HUES64 (cell line): Measurements from ENCODE around the gene ADH1C.
"Not testable (repeated sequence)": the region's sequence is repeated elsewhere in the genome, so short reads cannot be mapped to it uniquely, and the experiment has no call there.

Experiments used
- H3K27ac ChIP-seq: 2 replicates; pipeline ENCODE4 v1.7.0; 2013; ENCODE audit warnings: low read depth, low read length, inconsistent platforms
- H3K27me3 ChIP-seq: 2 replicates; pipeline ENCODE4 v1.6.1; 2013; ENCODE audit warnings: mild to moderate bottlenecking, low read length; ENCODE audit not compliant: insufficient read depth
- H3K36me3 ChIP-seq: 2 replicates; pipeline ENCODE4 v1.6.1; 2013; ENCODE audit warnings: mild to moderate bottlenecking, low read length; ENCODE audit not compliant: insufficient read depth
- H3K4me1 ChIP-seq: 2 replicates; pipeline ENCODE4 v1.6.1; 2013; ENCODE audit warnings: mild to moderate bottlenecking, low read length, moderate library complexity; ENCODE audit not compliant: insufficient read depth
- H3K4me3 ChIP-seq: 2 replicates; pipeline ENCODE4 v1.5.1; 2013; ENCODE audit warnings: mild to moderate bottlenecking, low read length, moderate library complexity
- H3K9ac ChIP-seq: 2 replicates; pipeline ENCODE4 v1.6.1; 2013; ENCODE audit warnings: mild to moderate bottlenecking, low read depth, low read length
- H3K9me3 ChIP-seq: 2 replicates; pipeline ENCODE4 v1.6.1; 2013; ENCODE audit warnings: low read depth, low read length; ENCODE audit not compliant: insufficient read depth
- WGBS: fragments of 150-250, 120-280 bp; methylation state at CpG from one replicate; pipeline ENCODE4 v1.1.7; 2013; ENCODE audit warnings: missing lambda C conversion rate; 5-methylcytosine and 5-hydroxymethylcytosine counted together

The ADH1C gene

DNA sequence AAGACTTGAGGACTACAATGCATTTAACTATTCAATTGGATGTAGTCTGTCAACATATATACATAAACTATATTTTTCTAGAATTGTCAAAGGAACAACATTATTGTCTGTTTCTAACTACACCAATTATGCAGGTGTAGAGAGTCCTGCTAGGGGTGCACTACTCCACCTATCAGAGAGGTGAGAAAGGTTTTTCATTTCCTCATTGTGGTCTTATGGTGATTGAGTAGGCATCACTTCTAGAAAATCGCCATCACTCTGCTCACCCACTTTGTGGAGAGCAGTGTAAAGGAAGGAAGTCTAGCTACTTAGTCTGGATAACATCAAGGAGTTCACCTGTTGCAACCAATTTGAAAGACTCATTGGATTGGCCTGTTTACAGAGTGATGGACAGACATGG, 4.4 kb upstream of the ADH1C start:
- H3K36me3 ChIP-seq = no peaks in the 10 kb centered on the region
- no peak overlapping the region for H3K4me3 ChIP-seq
- H3K9me3 ChIP-seq = peaks cover 21% of the 10 kb centered on the region
- H3K27me3 ChIP-seq = no peaks in the 10 kb centered on the region
- WGBS = 100% methylated on average over 1 of the region's 1 CpG
- no peak overlapping the region for H3K9ac ChIP-seq
- no peaks in the 10 kb centered on the region for H3K4me1 ChIP-seq
- no peak overlapping the region for H3K27ac ChIP-seq

DNA sequence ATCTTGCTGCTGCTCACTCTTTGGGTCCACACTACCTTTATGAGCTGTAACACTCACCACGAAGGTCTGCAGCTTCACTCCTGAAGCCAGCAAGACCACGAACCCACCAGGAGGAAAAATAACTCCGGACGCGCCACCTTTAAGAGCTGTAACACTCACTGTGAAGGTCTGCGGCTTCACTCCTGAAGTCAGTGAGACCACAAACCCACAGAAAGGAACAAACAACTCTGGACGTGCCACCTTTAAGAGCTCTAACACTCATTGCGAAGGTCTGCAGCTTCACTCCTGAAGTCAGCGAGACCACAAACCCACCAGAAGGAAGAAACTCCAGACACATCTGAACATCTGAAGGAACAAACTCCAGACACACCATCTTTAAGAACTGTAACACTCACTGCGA, 3.6 kb upstream of the ADH1C start:
- H3K9me3 ChIP-seq = peaks cover 21% of the 10 kb centered on the region
- not testable (repeated sequence) for H3K27ac ChIP-seq, H3K27me3 ChIP-seq, H3K4me3 ChIP-seq, H3K9ac ChIP-seq, H3K36me3 ChIP-seq, H3K4me1 ChIP-seq
- WGBS = 77% methylated on average over 9 of the region's 10 CpGs

DNA sequence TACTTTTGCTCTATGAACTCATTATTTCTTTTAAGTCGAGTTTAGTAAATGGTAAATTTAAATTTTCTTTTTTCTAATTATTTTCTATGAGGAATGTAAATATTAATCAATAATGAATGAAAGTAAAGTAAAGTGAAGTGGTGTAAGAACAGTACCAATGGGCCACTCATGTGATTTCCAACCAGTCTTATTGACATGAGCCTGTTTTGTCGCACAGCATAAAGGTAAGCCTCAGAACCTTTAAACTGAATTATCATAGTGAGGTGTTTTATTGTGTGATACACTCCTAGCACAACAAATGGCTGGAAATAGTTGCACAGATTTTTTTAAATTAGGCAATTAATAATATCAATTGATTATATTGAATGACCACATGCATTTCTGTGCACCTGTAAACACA, 1.1 kb downstream of the ADH1C start:
- Histone ChIP-seq H3K4me3 (no peak overlapping the region), H3K9ac (no peak overlapping the region), H3K27me3 (no peaks in the 10 kb centered on the region), H3K36me3 (no peaks in the 10 kb centered on the region), H3K4me1 (no peaks in the 10 kb centered on the region), H3K27ac (no peak overlapping the region), H3K9me3 (no peaks in the 10 kb centered on the region)
- 95% methylated on average over 1 of the region's 2 CpGs for WGBS

DNA sequence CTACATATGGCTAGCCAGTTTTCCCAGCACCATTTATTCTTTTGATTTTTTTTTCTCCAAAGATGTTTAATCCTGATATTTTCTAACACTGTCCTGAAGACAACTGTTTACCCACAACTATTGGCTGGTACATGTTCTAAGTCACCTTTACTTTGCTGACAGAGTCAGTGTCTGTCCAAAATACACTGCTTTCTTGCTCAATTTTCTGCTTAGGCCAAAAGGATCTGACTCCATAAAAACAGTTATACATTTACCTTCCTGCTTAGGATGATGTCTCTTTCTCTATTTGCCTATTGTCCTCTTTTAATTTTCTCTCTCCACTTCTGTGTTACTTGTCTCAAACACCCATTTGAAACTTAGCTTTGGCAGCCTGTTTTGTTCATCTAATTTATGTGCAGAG, 3.2 kb downstream of the ADH1C start:
- Histone ChIP-seq H3K4me1 (no peaks in the 10 kb centered on the region), H3K27me3 (no peaks in the 10 kb centered on the region), H3K27ac (no peak overlapping the region), H3K9ac (no peak overlapping the region), H3K9me3 (no peaks in the 10 kb centered on the region), H3K36me3 (no peaks in the 10 kb centered on the region), H3K4me3 (no peak overlapping the region)

DNA sequence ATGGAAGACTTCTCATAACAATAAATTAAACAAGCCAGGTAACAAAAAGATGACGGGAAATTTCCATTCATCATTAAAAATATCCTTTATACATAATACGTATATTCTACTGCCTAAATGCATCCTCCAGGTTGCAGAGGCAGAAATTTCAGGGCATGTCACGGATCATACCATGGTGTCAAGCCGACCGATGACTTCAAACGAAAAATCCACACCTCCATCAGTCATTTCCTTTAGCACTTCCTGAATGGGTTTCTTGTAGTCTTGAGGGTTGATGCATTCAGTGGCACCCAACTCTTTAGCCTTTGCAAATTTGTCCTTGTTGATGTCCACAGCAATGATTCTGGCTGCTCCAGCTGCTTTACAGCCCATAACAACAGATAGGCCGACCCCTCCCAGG, 9.9 kb downstream of the ADH1C start:
- not testable (repeated sequence) for H3K36me3 ChIP-seq, H3K27me3 ChIP-seq, H3K4me1 ChIP-seq, H3K4me3 ChIP-seq, H3K9me3 ChIP-seq, H3K27ac ChIP-seq, H3K9ac ChIP-seq
- 76% methylated on average over 7 of the region's 7 CpGs for WGBS

DNA sequence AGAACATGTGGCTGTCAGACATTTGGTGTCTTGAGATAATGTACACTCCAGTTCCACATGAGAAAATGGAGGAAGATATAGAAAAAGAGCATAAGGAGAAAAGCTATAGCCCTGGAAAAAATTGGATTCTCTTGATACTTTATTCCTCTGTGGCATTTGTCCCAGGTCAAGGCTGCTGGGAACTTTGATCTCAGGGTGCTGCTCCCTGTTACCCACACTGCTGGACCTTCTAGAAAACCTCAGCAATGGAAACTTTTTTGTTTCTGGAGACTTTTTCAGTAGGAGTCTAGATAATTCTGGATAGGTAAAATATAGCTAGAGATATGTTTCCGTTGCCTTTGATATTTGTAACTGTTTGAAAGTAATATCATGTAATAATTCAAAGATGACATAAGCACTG, 11.1 kb downstream of the ADH1C start:
- Histone ChIP-seq H3K9me3 (no peaks in the 10 kb centered on the region), H3K27ac (no peak overlapping the region), H3K4me3 (no peak overlapping the region), H3K9ac (no peak overlapping the region), H3K36me3 (no peaks in the 10 kb centered on the region), H3K4me1 (no peaks in the 10 kb centered on the region), H3K27me3 (no peaks in the 10 kb centered on the region)
- WGBS = 91% methylated on average over 1 of the region's 1 CpG

DNA sequence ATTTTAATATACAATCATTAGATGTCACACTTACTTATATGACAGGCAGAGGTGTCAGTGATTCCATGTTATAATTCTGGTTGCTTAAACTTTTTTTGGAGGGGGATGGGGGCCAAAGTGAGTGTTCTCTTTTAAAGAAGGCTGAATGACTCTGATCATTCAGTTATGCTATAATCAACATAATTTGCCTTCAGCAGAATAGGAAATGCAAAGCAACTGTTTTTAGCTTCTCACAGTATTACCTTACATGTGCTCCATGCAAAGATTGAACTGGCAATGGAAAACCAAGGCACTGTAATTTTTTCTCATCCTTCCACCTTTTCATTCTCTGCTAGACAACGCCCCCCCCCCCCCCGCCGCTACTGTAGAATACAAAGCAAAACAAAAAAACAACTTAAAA, 13.4 kb downstream of the ADH1C start:
- no peak overlapping the region for H3K27ac ChIP-seq
- 94% methylated on average over 3 of the region's 3 CpGs for WGBS
- H3K9ac ChIP-seq = no peak overlapping the region

DNA sequence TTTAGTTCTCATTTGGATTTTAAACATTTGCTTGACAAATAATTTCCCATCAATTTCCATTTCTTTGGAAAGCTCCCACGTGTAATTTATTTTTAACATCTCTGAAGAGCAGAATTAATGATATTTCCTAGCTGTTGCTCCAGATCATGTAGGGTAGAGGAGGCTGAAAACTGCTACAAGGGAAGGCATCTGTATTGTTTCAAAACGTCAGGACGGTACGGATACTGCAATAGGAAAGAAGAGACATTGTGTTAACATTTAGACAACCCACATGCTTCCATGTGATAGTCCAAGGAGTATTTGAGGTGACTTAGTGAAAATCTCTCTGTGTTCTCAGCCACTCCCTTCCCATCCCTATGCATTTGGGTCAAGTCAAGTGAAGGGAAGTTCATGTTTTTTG, 16.0 kb downstream of the ADH1C start:
- no peaks in the 10 kb centered on the region for H3K27me3 ChIP-seq
- no peak overlapping the region for H3K27ac ChIP-seq
- WGBS = 80% methylated on average over 4 of the region's 4 CpGs
- no peaks in the 10 kb centered on the region for H3K4me1 ChIP-seq
- no peak overlapping the region for H3K9ac ChIP-seq
- no peaks in the 10 kb centered on the region for H3K9me3 ChIP-seq
- H3K4me3 ChIP-seq = no peak overlapping the region
- no peaks in the 10 kb centered on the region for H3K36me3 ChIP-seq

More for the DNA sequence above, 13.4 kb downstream of the ADH1C start:
- H3K4me3 ChIP-seq = no peak overlapping the region
- no peaks in the 10 kb centered on the region for H3K36me3 ChIP-seq
- H3K27me3 ChIP-seq = no peaks in the 10 kb centered on the region
- H3K9me3 ChIP-seq = no peaks in the 10 kb centered on the region
- H3K4me1 ChIP-seq = no peaks in the 10 kb centered on the region

DNA sequence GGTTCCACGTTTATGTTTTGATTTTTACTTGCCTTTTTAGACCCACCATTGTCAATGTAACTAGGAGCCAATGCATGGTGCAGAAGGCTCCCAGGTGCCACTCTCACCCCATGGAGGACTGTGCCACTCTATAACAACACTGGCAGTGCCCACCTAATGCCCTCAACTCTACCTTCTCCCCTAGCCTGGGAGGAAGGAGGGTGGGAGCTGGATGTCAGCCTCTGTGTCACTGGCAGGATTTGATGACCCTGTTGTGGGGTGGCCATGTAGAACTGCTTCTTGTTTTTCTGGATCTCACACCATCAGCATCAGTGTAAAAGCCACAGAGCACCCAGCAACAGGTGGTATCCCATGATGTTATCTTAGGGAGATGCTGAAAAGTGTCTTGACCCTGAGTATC, 17.7 kb downstream of the ADH1C start:
- Histone ChIP-seq H3K9ac (no peak overlapping the region), H3K27me3 (no peaks in the 10 kb centered on the region), H3K9me3 (no peaks in the 10 kb centered on the region), H3K36me3 (no peaks in the 10 kb centered on the region), H3K4me1 (no peaks in the 10 kb centered on the region), H3K4me3 (no peak overlapping the region), H3K27ac (no peak overlapping the region)
- 92% methylated on average over 1 of the region's 1 CpG for WGBS

DNA sequence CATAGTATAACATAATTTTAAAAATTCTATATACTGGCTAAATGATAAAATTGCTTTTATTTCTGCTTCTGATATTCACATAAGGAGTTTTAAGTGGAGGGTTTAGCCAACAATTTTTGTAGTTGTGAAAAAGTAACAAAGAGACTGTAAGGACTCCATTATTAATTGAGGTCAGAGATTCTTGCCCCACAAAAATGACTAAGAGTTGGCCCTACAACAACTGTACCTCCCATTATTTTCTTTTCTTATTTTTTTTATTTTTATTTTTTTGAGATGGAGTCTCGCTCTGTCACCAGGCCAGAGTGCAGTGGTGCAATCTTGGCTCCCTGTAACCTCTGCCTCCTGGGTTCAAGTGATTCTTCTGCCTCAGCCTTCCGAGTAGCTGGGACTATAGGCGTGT, 21.9 kb downstream of the ADH1C start:
- Histone ChIP-seq H3K4me3 (no peak overlapping the region), H3K27me3 (no peaks in the 10 kb centered on the region), H3K27ac (no peak overlapping the region), H3K36me3 (no peaks in the 10 kb centered on the region), H3K4me1 (no peaks in the 10 kb centered on the region), H3K9me3 (0 out of 2 replicates have a peak, but pooled peaks cover 7% of the 10 kb centered on the region), H3K9ac (no peak overlapping the region)
- 97% methylated on average over 2 of the region's 3 CpGs for WGBS

DNA sequence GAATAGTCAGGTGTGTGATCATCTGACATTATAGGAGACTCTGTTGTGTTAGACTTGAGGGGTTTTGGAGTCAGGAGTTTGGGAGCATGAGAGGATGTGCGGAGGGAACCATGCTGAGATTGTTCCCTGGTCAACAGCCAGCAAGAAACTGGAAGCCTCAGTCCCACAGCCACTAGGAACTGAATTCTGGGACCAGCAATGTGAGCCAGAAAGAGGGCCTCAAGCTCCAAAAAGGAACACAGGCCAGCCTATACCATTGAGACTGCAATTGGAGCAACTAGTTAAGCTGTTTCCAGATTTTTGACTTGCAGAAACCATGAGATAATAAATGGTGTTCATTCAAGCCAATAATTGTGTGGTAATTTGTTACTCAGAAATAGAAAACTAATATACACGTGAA, 22.7 kb downstream of the ADH1C start:
- Histone ChIP-seq H3K27ac (no peak overlapping the region), H3K9ac (no peak overlapping the region), H3K4me1 (no peaks in the 10 kb centered on the region), H3K9me3 (0 out of 2 replicates have a peak, but pooled peaks cover 7% of the 10 kb centered on the region), H3K36me3 (no peaks in the 10 kb centered on the region), H3K27me3 (no peaks in the 10 kb centered on the region), H3K4me3 (no peak overlapping the region)
- WGBS = 90% methylated on average over 1 of the region's 2 CpGs

DNA sequence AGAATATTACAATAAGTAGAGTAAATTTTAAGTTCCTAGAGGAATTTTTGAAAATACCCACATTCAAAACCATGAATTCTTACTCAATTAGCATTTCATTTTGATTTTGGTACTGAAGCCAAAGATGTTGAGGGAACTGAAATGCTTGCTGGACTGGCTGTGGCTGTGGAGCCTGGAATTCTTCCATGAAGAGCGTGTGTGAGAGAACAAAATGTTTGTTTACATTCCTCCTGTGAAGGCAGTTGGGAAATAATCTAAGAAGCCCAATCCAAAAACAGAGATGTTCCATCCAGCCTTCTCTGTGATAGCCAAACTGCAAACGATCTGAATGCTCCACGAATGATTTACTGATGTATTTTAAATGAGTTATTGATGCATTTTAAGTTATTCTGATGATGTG, 27.6 kb downstream of the ADH1C start:
- no peaks in the 10 kb centered on the region for H3K27me3 ChIP-seq
- no peak overlapping the region for H3K4me3 ChIP-seq
- no peaks in the 10 kb centered on the region for H3K36me3 ChIP-seq
- H3K27ac ChIP-seq = no peak overlapping the region
- H3K9me3 ChIP-seq = 0 out of 2 replicates have a peak, but pooled peaks cover 7% of the 10 kb centered on the region
- H3K4me1 ChIP-seq = peaks cover 14% of the 10 kb centered on the region
- 90% methylated on average over 3 of the region's 3 CpGs for WGBS
- no peak overlapping the region for H3K9ac ChIP-seq
